K562 (cell line): Measurements from ENCODE around the gene NABP1. TPM values are rescaled to one million over a fixed set of nuclear protein-coding genes. Genes with fewer than 3 reads are reported as not detected.

Source experiments
- ATAC-seq: fragments of 200-7000 bp; cut with Tn5 transposase; 3 replicates; pipeline ENCODE4 v1.9.1; 2020; ENCODE audit warnings: moderate library complexity
- BruUV-seq: library from RNA; stranded (reverse); fragments of 400-500 nt; replicated peaks from 2 replicates; lab custom pipeline; 2021; lab: Mats Ljungman, UMichigan
- CTCF ChIA-PET: fragments of 300-600 bp; formaldehyde crosslinking; extraction: SDS; loops from one replicate; lab custom pipeline; 2021; ENCODE audit warnings: low intra/inter-chr PET ratio; lab: Yijun Ruan, JAX
- POLR2A ChIA-PET: fragments of 300-600, 350-650 bp; sonication (Branson Sonifier 250); formaldehyde crosslinking; extraction: SDS; loops from one replicate; lab custom pipeline; 2021; ENCODE audit warnings: antibody characterized with exemption, inconsistent platforms; lab: Yijun Ruan, JAX
- DNase-seq, 4 experiments: peaks; one replicate each; pipeline versions ENCODE4 v3.0.0 to v3.0.0-alpha.2; 2011 to 2018; ENCODE audit warnings: low spot score in 3 of 4, mixed read lengths in 3 of 4; ENCODE audit errors: extremely low read depth in 1 of 4
- FAIRE-seq: peaks from 2 replicates; lab custom pipeline; 2011; peaks lifted over from hg19 to GRCh38; lab: Jason Lieb, UNC
- H2AFZ ChIP-seq: 2 replicates; pipeline ENCODE4 v1.6.0; 2011; ENCODE audit warnings: low read depth, low read length, control low read depth, inconsistent platforms
- H3K27ac ChIP-seq: fragments of 200-600 bp; 3 replicates; pipeline ENCODE4 v1.8.0; 2011; ENCODE audit warnings: low read depth, mild to moderate bottlenecking, control low read depth, inconsistent platforms, low read length, moderate library complexity, mixed read lengths; ENCODE audit errors: extremely low read depth
- H3K27me3 ChIP-seq, 2 experiments: fragments of 300-600 bp in 1 of 2; 2 replicates in 1 of 2; 3 replicates in 1 of 2; pipeline versions ENCODE4 v1.6.0 to v1.8.0; 2011; ENCODE audit warnings: inconsistent platforms in 2 of 2, low read length in 2 of 2, mild to moderate bottlenecking in 1 of 2, mixed read lengths in 1 of 2, moderate library complexity in 1 of 2; ENCODE audit not compliant: control insufficient read depth in 2 of 2, insufficient read depth in 2 of 2
- H3K36me3 ChIP-seq: fragments of 300-600 bp; 3 replicates; pipeline ENCODE4 v1.8.0; 2011; ENCODE audit warnings: mild to moderate bottlenecking, low read length, inconsistent platforms; ENCODE audit not compliant: control insufficient read depth, insufficient read depth
- H3K4me1 ChIP-seq, 2 experiments: fragments of 200-600 bp in 1 of 2; replicated peaks in 1 of 2; 2 replicates in 1 of 2; 3 replicates in 1 of 2; pipeline versions ENCODE4 v1.5.1 to v1.8.0; 2011; ENCODE audit warnings: inconsistent platforms in 2 of 2, low read length in 2 of 2, mild to moderate bottlenecking in 1 of 2, mixed read lengths in 1 of 2, moderate library complexity in 1 of 2; ENCODE audit not compliant: control insufficient read depth in 2 of 2, insufficient read depth in 2 of 2
- H3K4me2 ChIP-seq: 2 replicates; pipeline ENCODE4 v1.6.1; 2011; ENCODE audit warnings: low read length, control low read depth, inconsistent platforms, mixed read lengths; ENCODE audit not compliant: insufficient read depth
- H3K4me3 ChIP-seq: fragments of 200-600 bp; sonication (generic), shearing (Covaris generic); 2 replicates; pipeline ENCODE4 v1.5.1; 2016; ENCODE audit warnings: control low read depth, inconsistent platforms
- H3K79me2 ChIP-seq: fragments of 200-600 bp; 3 replicates; pipeline ENCODE4 v1.8.0; 2011; ENCODE audit warnings: low read length, inconsistent platforms; ENCODE audit not compliant: control insufficient read depth, insufficient read depth
- H3K9ac ChIP-seq, 2 experiments: 2 replicates each; pipeline versions ENCODE4 v1.6.0 to v1.6.1; 2011; ENCODE audit warnings: low read depth in 2 of 2, low read length in 2 of 2, control low read depth in 1 of 2, inconsistent platforms in 1 of 2, mild to moderate bottlenecking in 1 of 2, mixed read lengths in 1 of 2; ENCODE audit not compliant: insufficient read depth in 1 of 2
- H3K9me1 ChIP-seq: one replicate; pipeline ENCODE4 v1.6.0; 2011; ENCODE audit warnings: inconsistent platforms, mild to moderate bottlenecking, low read length, moderate library complexity; ENCODE audit not compliant: control insufficient read depth, insufficient read depth
- H3K9me3 ChIP-seq: replicated peaks from 2 replicates; pipeline ENCODE4 v1.5.1; 2011; ENCODE audit warnings: low read depth, low read length, inconsistent platforms; ENCODE audit not compliant: control insufficient read depth, insufficient read depth
- H4K20me1 ChIP-seq: replicated peaks from 2 replicates; pipeline ENCODE4 v1.6.1; 2011; ENCODE audit warnings: low read length, inconsistent platforms, mixed read lengths; ENCODE audit not compliant: control insufficient read depth, insufficient read depth
- FUS ChIP-seq: fragments of 200-400 bp; formaldehyde crosslinking; optimal IDR thresholded peaks from 2 replicates; pipeline ENCODE3; 2017; ENCODE audit warnings: low read depth, low read length
- OTX1 ChIP-seq: fragments of 450-650 bp; formaldehyde crosslinking; IDR thresholded peaks from 2 replicates; pipeline ENCODE4 v1.4.0; 2022; ENCODE audit warnings: mild to moderate bottlenecking
- RBM25 ChIP-seq: fragments of 200-400 bp; formaldehyde crosslinking; IDR thresholded peaks from 2 replicates; pipeline ENCODE4 v1.6.1; 2018; ENCODE audit warnings: low read length, low read depth, moderate library complexity; ENCODE audit not compliant: severe bottlenecking
- ZNF143 ChIP-seq: sonication (generic); formaldehyde crosslinking; IDR thresholded peaks from 2 replicates; pipeline ENCODE4 v1.9.0; 2022; ENCODE audit warnings: mild to moderate bottlenecking, missing genetic modification reagents
- ZNF431 ChIP-seq: sonication (generic); formaldehyde crosslinking; IDR thresholded peaks from 2 replicates; pipeline ENCODE4 v1.8.0; 2022; ENCODE audit warnings: mild to moderate bottlenecking, missing genetic modification reagents
- WGBS: fragments of 100-300 bp; shearing (Covaris generic); methylation state at CpG from one replicate; pipeline ENCODE4 v1.1.6; 2016; ENCODE audit warnings: low coverage, mixed read lengths; ENCODE audit not compliant: insufficient coverage; ENCODE audit errors: missing lambda C conversion rate; 5-methylcytosine and 5-hydroxymethylcytosine counted together
- in situ Hi-C: fragments of 300-500 bp; cut with MboI; formaldehyde crosslinking; loops from 4 replicates; pipeline ENCODE4 v1.15.0; 2018; ENCODE audit warnings: inconsistent platforms, mixed read lengths
- intact Hi-C: fragments of 100-400 bp; cut with micrococcal nuclease; formaldehyde crosslinking; loops from 2 replicates; pipeline ENCODE4 v1.14.2; 2022
- polyA plus RNA-seq, 8 experiments: library from polyadenylated mRNA; depleted of rRNA in 4 of 8; stranded (reverse) in 5 of 8; unstranded in 3 of 8; fragments of >200 nt; fragmentation: Nextera tagmentation in 2 of 8; fragmentation: Illumina TruSeq in 1 of 8; extraction: Ambion mirVana in 2 of 8; extraction: Trizol in 1 of 8; gene quantifications; 2 replicates each; pipeline versions ENCODE4 v1.2.1 to v1.2.3, GENCODE V29; 2011 to 2014; ENCODE audit warnings: inconsistent platforms in 1 of 8, missing spikeins in 1 of 8
- total RNA-seq, 7 experiments: library from RNA; depleted of rRNA in 6 of 7; stranded (reverse); fragments of >200 nt in 6 of 7; fragmentation: Illumina TruSeq in 2 of 7; extraction: Trizol in 2 of 7; gene quantifications; 2 replicates each; pipeline versions ENCODE4 v1.2.1 to v1.2.3, GENCODE V29; 2011 to 2021; ENCODE audit warnings: low replicate concordance in 1 of 7
- TF ChIP-seq, protein P1 (sequence below): fragments of 250-450 bp; sonication (Bioruptor Pico); IDR thresholded peaks from 2 replicates; pipeline ENCODE4 v1.8.0; 2022; ENCODE audit warnings: moderate library complexity, mild to moderate bottlenecking, inconsistent platforms

The NABP1 gene
- total and polyA plus RNA-seq, 9 of the 15 experiments (the other 6 are each of a cell fraction or from before 2014, with no cell fraction given) = 12.8 to 44.0 (median 20.2) TPM

GRCh38 chr2:191642541-191642940 is 35.4 kb upstream of the NABP1 start:
- Histone ChIP-seq H3K79me2 (no peaks in the 10 kb centered on the region), H4K20me1 (no peaks in the 10 kb centered on the region), H3K4me2 (no peak overlapping the region), H3K9ac (no peak overlapping the region), H3K9me3 (no peaks in the 10 kb centered on the region), H3K4me3 (no peak overlapping the region), H3K4me1 (peaks cover 0 to 33% of the 10 kb centered on the region in 2 experiments; a peak in 4 of 5 replicates), H3K36me3 (no peaks in the 10 kb centered on the region), H2AFZ (no peak overlapping the region), H3K9me1 (no peaks in the 10 kb centered on the region), H3K27me3 (no peaks in the 10 kb centered on the region), H3K27ac (no peak overlapping the region)
- FAIRE-seq (no peak), ATAC-seq (no peak), DNase-seq (no peak)
- ChIA-PET POLR2A (no interaction called here), CTCF (no interaction called here)
- intact Hi-C loops (no loop called here), in situ Hi-C loops (no loop called here)
- WGBS = 86% methylated on average over 2 of the region's 2 CpGs
- no TSS peak for BruUV-seq
- TF ChIP-seq ZNF143 (CRISPR knock-in tag) (no peak), ZNF431 (CRISPR knock-in tag) (no peak), FUS (no peak), OTX1 (CRISPR knock-in tag) (no peak)
- TF ChIP-seq, protein P1, sequence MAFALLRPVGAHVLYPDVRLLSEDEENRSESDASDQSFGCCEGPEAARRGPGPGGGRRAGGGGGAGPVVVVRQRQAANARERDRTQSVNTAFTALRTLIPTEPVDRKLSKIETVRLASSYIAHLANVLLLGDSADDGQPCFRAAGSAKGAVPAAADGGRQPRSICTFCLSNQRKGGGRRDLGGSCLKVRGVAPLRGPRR (CRISPR knock-in tag) = no peak

GRCh38 chr2:191643429-191643828 is 34.5 kb upstream of the NABP1 start:
- Histone ChIP-seq H3K4me1 (peaks cover 0 to 36% of the 10 kb centered on the region in 2 experiments; a peak in 4 of 5 replicates), H3K79me2 (no peaks in the 10 kb centered on the region), H3K27ac (no peak overlapping the region), H3K9me1 (no peaks in the 10 kb centered on the region), H4K20me1 (no peaks in the 10 kb centered on the region), H3K27me3 (no peaks in the 10 kb centered on the region), H3K4me3 (no peak overlapping the region), H3K4me2 (no peak overlapping the region), H3K36me3 (no peaks in the 10 kb centered on the region), H3K9me3 (no peaks in the 10 kb centered on the region), H2AFZ (peak overlapping the region; percentile 74), H3K9ac (no peak overlapping the region)
- CTCF ChIA-PET = no interaction called here
- FAIRE-seq (peak; percentile 70), ATAC-seq (peak; percentile 34; the same call in 2 of the 3 replicates), DNase-seq (peak in 1 of 4 experiments; percentile 17)
- WGBS = 63% methylated on average over 4 of the region's 5 CpGs
- POLR2A ChIA-PET = interaction anchor here (0.6 kb wide), 1 partner anchor 464 kb away, joined by 5 read pairs; no protein-coding TSS in a partner anchor
- BruUV-seq = no TSS peak
- intact Hi-C loops (no loop called here), in situ Hi-C loops (no loop called here)
- TF ChIP-seq RBM25 = no peak
